Stimulated activated CD8-positive, alpha-beta memory T cell treated with anti-CD3 and anti-CD28 coated beads, Interleukin-4, amount 100 ng/mL, for 1 hour (primary cell): ENCODE results near the gene OPN1LW.
A peak's percentile ranks its signal among the peaks of the same experiment; 100 is the strongest.
"Not testable (repeated sequence)": the region's sequence is repeated elsewhere in the genome, so short reads cannot be mapped to it uniquely, and the experiment has no call there.

Experiments
- DNase-seq, 2 donors: peaks; one replicate each; pipeline ENCODE4 v3.0.0-alpha.2; 2020; ENCODE audit warnings: low read depth in 2 of 2, low spot score in 1 of 2

OPN1LW gene

GRCh38 chrX:154132366-154132765, 11.7 kb upstream of the OPN1LW start:
- no peak for DNase-seq

- no peak for DNase-seq
Measured at GRCh38 chrX:154135458-154136229, 8.4 kb upstream of the OPN1LW start.

GRCh38 chrX:154136627-154137161, 7.3 kb upstream of the OPN1LW start:
- DNase-seq: peak; percentile 28 to 33

- DNase-seq: no peak
Measured at GRCh38 chrX:154138857-154139256, 5.2 kb upstream of the OPN1LW start.

GRCh38 chrX:154140206-154140605, 3.8 kb upstream of the OPN1LW start:
- no peak for DNase-seq

GRCh38 chrX:154140742-154141141, 3.3 kb upstream of the OPN1LW start:
- DNase-seq: no peak

- no peak for DNase-seq
Measured at GRCh38 chrX:154142386-154142785, 1.7 kb upstream of the OPN1LW start.

- DNase-seq: no peak
Measured at GRCh38 chrX:154142950-154143745, 895 bp upstream of the OPN1LW start.

- DNase-seq: not testable (repeated sequence)
Measured at GRCh38 chrX:154151030-154151429, 7.0 kb downstream of the OPN1LW start.

- DNase-seq: not testable (repeated sequence)
Measured at GRCh38 chrX:154156221-154156620, 12.2 kb downstream of the OPN1LW start.

- not testable (repeated sequence) for DNase-seq
Measured at GRCh38 chrX:154157207-154157606, 13.2 kb downstream of the OPN1LW start.

GRCh38 chrX:154159345-154159744, 15.3 kb downstream of the OPN1LW start:
- DNase-seq: not testable (repeated sequence)

GRCh38 chrX:154164902-154165301, 20.9 kb downstream of the OPN1LW start:
- DNase-seq: not testable (repeated sequence)

GRCh38 chrX:154168384-154168783, 24.3 kb downstream of the OPN1LW start:
- not testable (repeated sequence) for DNase-seq

GRCh38 chrX:154172535-154172943, 28.5 kb downstream of the OPN1LW start:
- not testable (repeated sequence) for DNase-seq

GRCh38 chrX:154174356-154174755, 30.3 kb downstream of the OPN1LW start:
- DNase-seq: not testable (repeated sequence)

GRCh38 chrX:154182296-154182695, 38.3 kb downstream of the OPN1LW start, which contains the start of gene OPN1MW:
Gene OPN1MW (plus strand): TSS chrX:154182596. CDS start chrX:154182678, 82 bp downstream.
- not testable (repeated sequence) for DNase-seq

GRCh38 chrX:154183794-154184193, 39.8 kb downstream of the OPN1LW start:
- not testable (repeated sequence) for DNase-seq

- not testable (repeated sequence) for DNase-seq
Measured at GRCh38 chrX:154192846-154193245, 48.8 kb downstream of the OPN1LW start.

GRCh38 chrX:154194316-154194715, 50.3 kb downstream of the OPN1LW start:
- DNase-seq: not testable (repeated sequence)

GRCh38 chrX:154196466-154196865, 52.4 kb downstream of the OPN1LW start:
- DNase-seq: not testable (repeated sequence)
